ENCODE data around the gene CACNA2D4. TPM values are rescaled to one million over a fixed set of nuclear protein-coding genes. Genes with fewer than 3 reads are reported as not detected.

CACNA2D4 gene
- total RNA-seq, 4 donors from 2014 or later = 0.84 to 3.8 (median 3.4) TPM

GRCh38 chr12:1796515-1797010, 121.9 kb downstream of the CACNA2D4 start:
- 10% methylated on average over 6 of the region's 43 CpGs for WGBS
- H3K9me3 ChIP-seq = no peaks in the 10 kb centered on the region
- no peak for DNase-seq (ENCODE audit: extremely low spot score)
- TF ChIP-seq POLR2AphosphoS5 (IDR thresholded peaks at IDR 0.05) = no peak
- TF ChIP-seq CTCF (IDR thresholded peaks at IDR 0.05) = no peak
- no peak for TF ChIP-seq EP300 (IDR thresholded peaks at IDR 0.05)
- no peak for TF ChIP-seq POLR2A (IDR thresholded peaks at IDR 0.05; ENCODE audit: low read depth)
- peak overlapping the region; percentile 56 to 73 (median 66) for H3K4me3 ChIP-seq
- intact Hi-C loops (cut with DNase I) = loop anchor here (1.0 to 5.0 kb wide), 3 partner anchors 144 to 786 kb away; no protein-coding TSS in a partner anchor
- peaks cover 36 to 49% (median 40%) of the 10 kb centered on the region in 4 donors for H3K4me1 ChIP-seq
- H3K27me3 ChIP-seq = no peaks in the 10 kb centered on the region
- no peaks in the 10 kb centered on the region for H3K36me3 ChIP-seq
- H3K27ac ChIP-seq (replicated peaks in 1 of 4) = peak overlapping the region; percentile 77 to 87 (median 86)

- DNase-seq (ENCODE audit: extremely low spot score) = peak; percentile 97
- WGBS = 5% methylated on average over 36 of the region's 45 CpGs
- peak overlapping the region; percentile 56 to 73 (median 66) for H3K4me3 ChIP-seq
- H3K36me3 ChIP-seq = no peaks in the 10 kb centered on the region
- TF ChIP-seq CTCF (IDR thresholded peaks at IDR 0.05) (peak; percentile 98 to 100 (median 99)), EP300 (IDR thresholded peaks at IDR 0.05) (no peak), POLR2AphosphoS5 (IDR thresholded peaks at IDR 0.05) (peak; percentile 84 to 88)
- intact Hi-C loops (cut with DNase I) = loop anchor here (1.0 to 5.0 kb wide), 3 partner anchors 144 to 786 kb away; no protein-coding TSS in a partner anchor
- no peaks in the 10 kb centered on the region for H3K9me3 ChIP-seq
- H3K27me3 ChIP-seq = no peaks in the 10 kb centered on the region
- peaks cover 37 to 51% (median 46%) of the 10 kb centered on the region in 4 donors for H3K4me1 ChIP-seq
- H3K27ac ChIP-seq (replicated peaks in 1 of 4) = peak overlapping the region; percentile 77 to 87 (median 86)
Measured at GRCh38 chr12:1795785-1796514, 122.5 kb downstream of the CACNA2D4 start.

DNA sequence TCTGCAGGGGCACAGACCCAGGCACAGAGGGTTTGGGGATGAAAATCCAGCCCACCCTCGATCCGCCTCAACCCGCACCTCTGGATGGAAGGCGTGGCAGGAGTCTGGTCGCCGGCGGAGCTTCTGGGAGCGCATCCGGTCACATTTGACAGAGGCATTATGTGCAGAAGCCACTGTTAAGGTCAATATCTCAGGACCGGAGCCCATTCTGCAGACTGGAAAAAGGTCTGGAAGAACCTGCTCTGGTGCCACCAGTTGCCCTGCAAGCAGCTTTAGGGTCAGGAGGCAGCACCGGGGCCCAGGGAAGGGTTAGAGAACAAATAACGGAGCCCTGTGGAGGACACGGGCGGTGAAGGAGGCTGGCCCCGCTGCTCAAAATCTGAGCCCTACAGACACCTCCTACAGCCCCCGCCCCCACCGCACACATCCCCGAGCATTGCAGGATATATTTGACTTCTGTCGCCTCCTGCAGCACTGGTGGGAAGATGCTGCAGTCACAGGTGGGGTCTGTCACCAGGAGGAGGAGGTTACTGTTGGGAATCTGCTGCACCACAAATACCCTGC, 123.1 kb downstream of the CACNA2D4 start:
- WGBS = 65% methylated on average over 8 of the region's 19 CpGs
- H3K36me3 ChIP-seq = no peaks in the 10 kb centered on the region
- intact Hi-C loops (cut with DNase I) = loop anchor here (5.0 kb wide), 1 partner anchor 787 kb away; no protein-coding TSS in a partner anchor
- peak overlapping the region in 3 of 4 donors; percentile 56 to 73 (median 65) for H3K4me3 ChIP-seq
- H3K9me3 ChIP-seq = no peaks in the 10 kb centered on the region
- no peaks in the 10 kb centered on the region for H3K27me3 ChIP-seq
- DNase-seq (ENCODE audit: extremely low spot score) = peak; percentile 75
- peak overlapping the region; percentile 77 to 87 (median 86) for H3K27ac ChIP-seq (replicated peaks in 1 of 4)
- no peak for TF ChIP-seq EP300 (IDR thresholded peaks at IDR 0.05)
- TF ChIP-seq POLR2AphosphoS5 (IDR thresholded peaks at IDR 0.05) = no peak
- TF ChIP-seq POLR2A (IDR thresholded peaks at IDR 0.05; ENCODE audit: low read depth) = no peak
- no peak for TF ChIP-seq CTCF (IDR thresholded peaks at IDR 0.05)
- H3K4me1 ChIP-seq = peaks cover 37 to 56% (median 48%) of the 10 kb centered on the region in 4 donors

- H3K27ac ChIP-seq (replicated peaks in 1 of 4) = peak overlapping the region in 2 of 4 donors; percentile 77 to 85
- H3K4me1 ChIP-seq = peaks cover 37 to 57% (median 47%) of the 10 kb centered on the region in 4 donors
Measured at GRCh38 chr12:1794440-1795090, 123.9 kb downstream of the CACNA2D4 start.

More at GRCh38 chr12:1794440-1795090, 123.9 kb downstream of the CACNA2D4 start:
- no peaks in the 10 kb centered on the region for H3K9me3 ChIP-seq
- no peaks in the 10 kb centered on the region for H3K36me3 ChIP-seq
- no peaks in the 10 kb centered on the region for H3K27me3 ChIP-seq
- no peak for TF ChIP-seq POLR2AphosphoS5 (IDR thresholded peaks at IDR 0.05)
- no peak for TF ChIP-seq POLR2A (IDR thresholded peaks at IDR 0.05; ENCODE audit: low read depth)
- TF ChIP-seq CTCF (IDR thresholded peaks at IDR 0.05) = no peak
- no peak for TF ChIP-seq EP300 (IDR thresholded peaks at IDR 0.05)
- H3K4me3 ChIP-seq = no peak overlapping the region
- intact Hi-C loops (cut with DNase I) = loop anchor here (5.0 kb wide), 1 partner anchor 788 kb away; no protein-coding TSS in a partner anchor
- WGBS = 88% methylated on average over 15 of the region's 15 CpGs
- peak; percentile 53 for DNase-seq (ENCODE audit: extremely low spot score)

All from esophagus muscularis mucosa (tissue), 4 donors.